DMS153 treated with DMSO at 0.1 percent for 48 hours (cell line): ENCODE measurements around the gene MRPS10.
"Not testable (repeated sequence)": the region's sequence is repeated elsewhere in the genome, so short reads cannot be mapped to it uniquely, and the experiment has no call there.

Source experiments
- DNase-seq: peaks from one replicate; lab custom pipeline; 2025; ENCODE audit not compliant: unreplicated experiment; lab: John Stamatoyannopoulos, UW

Gene MRPS10

GRCh38 chr6:42179261-42179944, 38.3 kb downstream of the MRPS10 start:
- no peak for DNase-seq

GRCh38 chr6:42177514-42178364, 39.9 kb downstream of the MRPS10 start:
- no peak for DNase-seq

GRCh38 chr6:42176981-42177380, 40.7 kb downstream of the MRPS10 start:
- no peak for DNase-seq

- DNase-seq: no peak
Measured at GRCh38 chr6:42175860-42176259, 41.8 kb downstream of the MRPS10 start.

GRCh38 chr6:42173101-42173500, 44.6 kb downstream of the MRPS10 start, which contains the start of gene GUCA1A:
TSS of gene GUCA1A (plus strand) at chr6:42173364. CDS start at chr6:42173614, 250 bp downstream.
- DNase-seq: no peak

GRCh38 chr6:42171813-42172581, 45.7 kb downstream of the MRPS10 start:
- DNase-seq: no peak

- DNase-seq: not testable (repeated sequence)
Measured at GRCh38 chr6:42169780-42170179, 47.9 kb downstream of the MRPS10 start.

GRCh38 chr6:42168650-42169049, 49.0 kb downstream of the MRPS10 start:
- DNase-seq: no peak

GRCh38 chr6:42166444-42167141, 51.1 kb downstream of the MRPS10 start:
- peak; percentile 88 for DNase-seq

- DNase-seq: no peak
Measured at GRCh38 chr6:42165016-42165415, 52.6 kb downstream of the MRPS10 start.

- DNase-seq: no peak
Measured at GRCh38 chr6:42163981-42164380, 53.7 kb downstream of the MRPS10 start.

- DNase-seq: no peak
Measured at GRCh38 chr6:42162812-42163211, 54.8 kb downstream of the MRPS10 start.

- no peak for DNase-seq
Measured at GRCh38 chr6:42162384-42162783, 55.3 kb downstream of the MRPS10 start.

- no peak for DNase-seq
Measured at GRCh38 chr6:42159431-42160024, 58.1 kb downstream of the MRPS10 start.

- DNase-seq: no peak
Measured at GRCh38 chr6:42158631-42159030, 59.0 kb downstream of the MRPS10 start.

GRCh38 chr6:42158011-42158410, 59.6 kb downstream of the MRPS10 start:
- DNase-seq: no peak
